Right atrium auricular region (tissue), 2 donors: Measurements from ENCODE around the gene UBE3D. TPM values are rescaled to one million over a fixed set of nuclear protein-coding genes. Genes with fewer than 3 reads are reported as not detected.

ENCODE experiments used
- DNase-seq: peaks from one replicate; pipeline ENCODE4 v3.0.0-alpha.2; 2019; ENCODE audit warnings: low spot score
- H3K27ac ChIP-seq, 2 donors: fragments of 200-600 bp; sonication (generic); 1 replicate in 1 of 2; 2 replicates in 1 of 2; pipeline ENCODE4 v1.5.1; 2016 to 2019
- H3K27me3 ChIP-seq, 2 donors: fragments of 200-600 bp; sonication (generic); one replicate each; pipeline versions ENCODE4 v1.5.1 to v1.6.0; 2017 to 2019
- H3K36me3 ChIP-seq: fragments of 200-600 bp; sonication (generic); one replicate; pipeline ENCODE4 v1.5.1; 2016
- H3K4me1 ChIP-seq, 2 donors: fragments of 200-600 bp; sonication (generic); one replicate each; pipeline versions ENCODE4 v1.5.1 to v1.6.0; 2017 to 2019
- H3K4me3 ChIP-seq, 2 donors: fragments of 200-600 bp; sonication (generic); 1 replicate in 1 of 2; 2 replicates in 1 of 2; pipeline ENCODE4 v1.5.1; 2017 to 2019; ENCODE audit warnings: mild to moderate bottlenecking in 1 of 2, moderate library complexity in 1 of 2
- H3K9me3 ChIP-seq, 2 donors: fragments of 200-600 bp; sonication (generic); one replicate each; pipeline ENCODE4 v1.5.1; 2019
- CTCF ChIP-seq, 2 donors: fragments of 200-600 bp; sonication (generic); IDR thresholded peaks; one replicate each; pipeline ENCODE4 v1.5.1; 2019; ENCODE audit warnings: antibody characterized with exemption in 2 of 2
- total RNA-seq, 2 donors: library from RNA; depleted of rRNA; stranded (reverse); fragments of >200 nt; gene quantifications; one replicate each; pipeline ENCODE4 v1.1.0, GENCODE V29; 2016

Gene UBE3D
- total RNA-seq, result 1 to 10 TPM; 3.4 to 4.2 TPM

- no peaks in the 10 kb centered on the region for H3K36me3 ChIP-seq
- no peaks in the 10 kb centered on the region for H3K27me3 ChIP-seq
- H3K9me3 ChIP-seq, result no peaks in the 10 kb centered on the region
- H3K4me1 ChIP-seq, result peaks cover 0 to 35% of the 10 kb centered on the region in 2 donors
- DNase-seq, result peak; percentile 89
- H3K4me3 ChIP-seq, result peak within 1 kb of the TSS; percentile 63 to 79
- TF ChIP-seq CTCF (IDR thresholded peaks at IDR 0.05), result peak; percentile 98 to 100
- peak within 1 kb of the TSS; percentile 48 to 78 for H3K27ac ChIP-seq
Observed at GRCh38 chr6:83065511-83066192, at the start of gene UBE3D. Gene UBE3D, minus strand, starts transcription at chr6:83065841. Its CDS starts 123 bp downstream, at chr6:83065718.

- H3K4me3 ChIP-seq, result no peak overlapping the region
- no peak for TF ChIP-seq CTCF (IDR thresholded peaks at IDR 0.05)
- no peaks in the 10 kb centered on the region for H3K4me1 ChIP-seq
- H3K27ac ChIP-seq, result peak overlapping the region in 1 of 2 donors; percentile 2
- H3K9me3 ChIP-seq, result no peaks in the 10 kb centered on the region
- H3K27me3 ChIP-seq, result no peaks in the 10 kb centered on the region
- no peak for DNase-seq
- peaks cover 23% of the 10 kb centered on the region for H3K36me3 ChIP-seq
Observed at GRCh38 chr6:83114164-83114563, 48.5 kb upstream of the UBE3D start.

GRCh38 chr6:83113258-83113657 is 47.6 kb upstream of the UBE3D start:
- H3K9me3 ChIP-seq, result no peaks in the 10 kb centered on the region
- no peak for DNase-seq
- H3K27me3 ChIP-seq, result no peaks in the 10 kb centered on the region
- H3K4me1 ChIP-seq, result no peaks in the 10 kb centered on the region
- H3K27ac ChIP-seq, result no peak overlapping the region
- TF ChIP-seq CTCF (IDR thresholded peaks at IDR 0.05), result no peak
- no peak overlapping the region for H3K4me3 ChIP-seq
- peaks cover 25% of the 10 kb centered on the region for H3K36me3 ChIP-seq

- Histone ChIP-seq H3K4me1 (no peaks in the 10 kb centered on the region), H3K4me3 (no peak overlapping the region), H3K27ac (no peak overlapping the region), H3K36me3 (peaks cover 25% of the 10 kb centered on the region), H3K27me3 (no peaks in the 10 kb centered on the region), H3K9me3 (peaks cover 0 to 10% of the 10 kb centered on the region in 2 donors)
- no peak for DNase-seq
- no peak for TF ChIP-seq CTCF (IDR thresholded peaks at IDR 0.05)
Observed at GRCh38 chr6:83108378-83108777, 42.7 kb upstream of the UBE3D start.

- peaks cover 0 to 8% of the 10 kb centered on the region in 2 donors for H3K4me1 ChIP-seq
- peaks cover 11% of the 10 kb centered on the region for H3K36me3 ChIP-seq
- H3K9me3 ChIP-seq, result no peaks in the 10 kb centered on the region
- no peak overlapping the region for H3K4me3 ChIP-seq
- no peak for TF ChIP-seq CTCF (IDR thresholded peaks at IDR 0.05)
- no peaks in the 10 kb centered on the region for H3K27me3 ChIP-seq
- no peak for DNase-seq
- H3K27ac ChIP-seq, result no peak overlapping the region
Observed at GRCh38 chr6:83098589-83098988, 32.9 kb upstream of the UBE3D start.

- no peak overlapping the region for H3K27ac ChIP-seq
- peaks cover 0 to 8% of the 10 kb centered on the region in 2 donors for H3K4me1 ChIP-seq
- H3K36me3 ChIP-seq, result peaks cover 11% of the 10 kb centered on the region
- no peaks in the 10 kb centered on the region for H3K9me3 ChIP-seq
- TF ChIP-seq CTCF (IDR thresholded peaks at IDR 0.05), result no peak
- no peaks in the 10 kb centered on the region for H3K27me3 ChIP-seq
- no peak for DNase-seq
- H3K4me3 ChIP-seq, result no peak overlapping the region
Observed at GRCh38 chr6:83097675-83098074, 32.0 kb upstream of the UBE3D start.
